ENCODE measurements around the gene MAX.
"Not testable (repeated sequence)": the region's sequence is repeated elsewhere in the genome, so short reads cannot be mapped to it uniquely, and the experiment has no call there.

Gene MAX

GRCh38 chr14:65103150-65103760 lies 938 bp upstream of the MAX start:
- DNase-seq, result peak in 3 of 4 experiments; percentile 31 to 37 (median 32)

- DNase-seq, result peak in 2 of 4 experiments; percentile 15 to 39
Measured at GRCh38 chr14:65101631-65102440, 481 bp downstream of the MAX start.

- peak in 3 of 4 experiments; percentile 21 to 27 (median 25) for DNase-seq
Measured at GRCh38 chr14:65100922-65101541, 1.3 kb downstream of the MAX start.

GRCh38 chr14:65098586-65098985 lies 3.7 kb downstream of the MAX start:
- DNase-seq, result peak in 3 of 4 experiments; percentile 23 to 76 (median 74)

GRCh38 chr14:65096323-65097089 lies 5.8 kb downstream of the MAX start:
- no peak for DNase-seq

- no peak for DNase-seq
Measured at GRCh38 chr14:65095633-65096205, 6.6 kb downstream of the MAX start.

- DNase-seq, result no peak
Measured at GRCh38 chr14:65092349-65092748, 10.0 kb downstream of the MAX start.

GRCh38 chr14:65087835-65088234 lies 14.5 kb downstream of the MAX start:
- DNase-seq, result not testable (repeated sequence)

- DNase-seq, result not testable (repeated sequence)
Measured at GRCh38 chr14:65086686-65087085, 15.6 kb downstream of the MAX start.

GRCh38 chr14:65084554-65085505 lies 17.5 kb downstream of the MAX start:
- peak in 2 of 4 experiments; percentile 37 to 42 for DNase-seq

- no peak for DNase-seq
Measured at GRCh38 chr14:65082930-65083329, 19.4 kb downstream of the MAX start.

- peak in 3 of 4 experiments; percentile 59 to 66 (median 60) for DNase-seq
Measured at GRCh38 chr14:65080960-65081747, 21.2 kb downstream of the MAX start.

GRCh38 chr14:65079768-65080167 lies 22.5 kb downstream of the MAX start:
- peak in 1 of 4 experiments; percentile 19 for DNase-seq

GRCh38 chr14:65079201-65079600 lies 23.1 kb downstream of the MAX start:
- DNase-seq, result peak in 3 of 4 experiments; percentile 38 to 52 (median 47)

GRCh38 chr14:65077318-65077717 lies 25.0 kb downstream of the MAX start:
- DNase-seq, result no peak

GRCh38 chr14:65075628-65076325 lies 26.5 kb downstream of the MAX start:
- peak; percentile 65 to 93 (median 76) for DNase-seq

GRCh38 chr14:65074449-65075150 lies 27.7 kb downstream of the MAX start:
- DNase-seq, result peak; percentile 62 to 83 (median 82)

GRCh38 chr14:65073605-65074201 lies 28.6 kb downstream of the MAX start:
- no peak for DNase-seq
